GM23338 (cell line): ENCODE measurements around the gene RPL39L.

Source experiments
- CREB1 ChIP-seq: fragments of 250-450 bp; sonication (Bioruptor Pico); IDR thresholded peaks from 2 replicates; pipeline ENCODE4 v1.5.0; 2020; ENCODE audit warnings: low read depth, mild to moderate bottlenecking, moderate library complexity
- CTCF ChIP-seq, 2 experiments: fragments of 200-600 bp in 1 of 2; sonication (generic) in 1 of 2; conservative IDR thresholded peaks; 2 replicates each; pipeline versions ENCODE4 v1.5.1 to v1.6.1; 2016 to 2017; ENCODE audit warnings: antibody characterized with exemption in 2 of 2, low read depth in 2 of 2, mild to moderate bottlenecking in 2 of 2, moderate library complexity in 1 of 2
- ETS1 ChIP-seq: IDR thresholded peaks from 2 replicates; pipeline ENCODE4 v1.6.1; 2016; ENCODE audit warnings: antibody characterized with exemption
- EZH2 ChIP-seq: fragments of 200-600 bp; sonication (generic); IDR thresholded peaks from one replicate; pipeline ENCODE4 v1.8.0; 2017; ENCODE audit warnings: antibody characterized with exemption, mild to moderate bottlenecking, low read depth; ENCODE audit not compliant: unreplicated experiment
- EZH2phosphoT487 ChIP-seq: fragments of 200-600 bp; sonication (generic); IDR thresholded peaks from one replicate; pipeline ENCODE4 v1.8.1; 2018; ENCODE audit warnings: antibody characterized with exemption; ENCODE audit not compliant: unreplicated experiment
- JUNB ChIP-seq: IDR thresholded peaks from one replicate; pipeline ENCODE4 v1.6.1; 2016; ENCODE audit warnings: antibody characterized with exemption; ENCODE audit not compliant: unreplicated experiment
- POLR2AphosphoS5 ChIP-seq: IDR thresholded peaks from 2 replicates; pipeline ENCODE4 v1.6.1; 2016; ENCODE audit warnings: antibody characterized with exemption, low read depth
- REST ChIP-seq: IDR thresholded peaks from one replicate; pipeline ENCODE4 v1.6.1; 2018; ENCODE audit warnings: antibody characterized with exemption; ENCODE audit not compliant: unreplicated experiment
- ZNF331 ChIP-seq: fragments of 250-450 bp; sonication (Bioruptor Pico); IDR thresholded peaks from 2 replicates; pipeline ENCODE4 v1.5.0; 2020; ENCODE audit warnings: low read depth, mild to moderate bottlenecking, moderate library complexity

- TF ChIP-seq CTCF (conservative IDR thresholded peaks at IDR 0.05; ENCODE audit: low read depth in 2 of 2) (no peak), EZH2phosphoT487 (no peak), EZH2 (no peak), JUNB (no peak), POLR2AphosphoS5 (no peak), REST (no peak), ETS1 (no peak), ZNF331 (CRISPR knock-in tag) (no peak), CREB1 (CRISPR knock-in tag) (no peak)
Measured at GRCh38 chr3:187167777-187168176, 28.5 kb upstream of the RPL39L start.
